BJ (cell line): ENCODE data around the gene PSMA1. TPM values are rescaled to one million over a fixed set of nuclear protein-coding genes. Genes with fewer than 3 reads are reported as not detected.

Experiments used
- CTCF ChIA-PET: fragments of 350-600 bp; formaldehyde crosslinking; extraction: SDS; loops from one replicate; lab custom pipeline; 2021; ENCODE audit warnings: antibody characterized with exemption, inconsistent platforms; lab: Yijun Ruan, JAX
- POLR2A ChIA-PET: fragments of 300-600 bp; sonication (Branson Sonifier 250); formaldehyde crosslinking; extraction: SDS; loops from one replicate; lab custom pipeline; 2021; ENCODE audit warnings: antibody characterized with exemption; lab: Charles Lee
- DNase-seq: peaks from one replicate; pipeline ENCODE4 v3.0.0-alpha.2; 2011; ENCODE audit warnings: low read depth
- H3K27me3 ChIP-seq: 2 replicates; pipeline ENCODE4 v1.6.0; 2011; ENCODE audit warnings: low read length; ENCODE audit not compliant: control insufficient read depth, insufficient read depth
- H3K36me3 ChIP-seq: 2 replicates; pipeline ENCODE4 v1.5.1; 2011; ENCODE audit warnings: low read length; ENCODE audit not compliant: control insufficient read depth, insufficient read depth
- H3K4me3 ChIP-seq: 2 replicates; pipeline ENCODE4 v1.5.1; 2011; ENCODE audit warnings: low read depth, mild to moderate bottlenecking, control low read depth, low read length
- polyA plus RNA-seq: library from polyadenylated mRNA; depleted of rRNA; stranded (reverse); fragments of >200 nt; gene quantifications from 2 replicates; pipeline ENCODE4 v1.2.3, GENCODE V29; 2011
- TF ChIP-seq, protein P1 (sequence below): IDR thresholded peaks from 2 replicates; pipeline ENCODE4 v1.5.1; 2011; ENCODE audit warnings: low read depth, mild to moderate bottlenecking, control low read depth, inconsistent platforms, low read length, moderate library complexity; ENCODE audit not compliant: insufficient read depth

Gene PSMA1
- polyA plus RNA-seq, 1 experiment: 108 TPM

DNA sequence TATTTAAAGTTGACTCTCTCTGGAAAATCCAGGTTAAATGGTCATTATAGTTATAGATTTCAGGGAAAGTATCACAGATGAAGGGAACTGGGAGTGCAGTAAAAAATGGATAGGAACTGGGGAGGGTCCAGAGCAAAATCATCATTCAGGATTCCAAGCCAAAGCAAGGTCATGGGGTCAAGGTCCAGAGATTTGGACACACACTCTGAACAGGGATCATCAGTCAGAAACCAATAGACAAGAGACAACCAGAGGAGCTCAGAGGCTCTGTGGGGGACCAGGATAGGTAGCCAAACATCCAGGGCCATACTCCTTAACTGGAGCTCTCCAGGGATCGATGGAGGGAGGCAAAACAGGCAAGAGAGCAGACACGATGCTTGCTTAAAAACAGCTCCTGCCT, 27.3 kb upstream of the PSMA1 start:
- H3K36me3 ChIP-seq: no peaks in the 10 kb centered on the region
- ChIA-PET CTCF (interaction anchor here (0.7 to 1.4 kb wide), 3 partner anchors 9 to 14 kb away, joined by 3 read pairs; no protein-coding TSS in a partner anchor), POLR2A (no interaction called here)
- H3K4me3 ChIP-seq: no peak overlapping the region
- DNase-seq: no peak
- no peaks in the 10 kb centered on the region for H3K27me3 ChIP-seq
- TF ChIP-seq, protein P1, sequence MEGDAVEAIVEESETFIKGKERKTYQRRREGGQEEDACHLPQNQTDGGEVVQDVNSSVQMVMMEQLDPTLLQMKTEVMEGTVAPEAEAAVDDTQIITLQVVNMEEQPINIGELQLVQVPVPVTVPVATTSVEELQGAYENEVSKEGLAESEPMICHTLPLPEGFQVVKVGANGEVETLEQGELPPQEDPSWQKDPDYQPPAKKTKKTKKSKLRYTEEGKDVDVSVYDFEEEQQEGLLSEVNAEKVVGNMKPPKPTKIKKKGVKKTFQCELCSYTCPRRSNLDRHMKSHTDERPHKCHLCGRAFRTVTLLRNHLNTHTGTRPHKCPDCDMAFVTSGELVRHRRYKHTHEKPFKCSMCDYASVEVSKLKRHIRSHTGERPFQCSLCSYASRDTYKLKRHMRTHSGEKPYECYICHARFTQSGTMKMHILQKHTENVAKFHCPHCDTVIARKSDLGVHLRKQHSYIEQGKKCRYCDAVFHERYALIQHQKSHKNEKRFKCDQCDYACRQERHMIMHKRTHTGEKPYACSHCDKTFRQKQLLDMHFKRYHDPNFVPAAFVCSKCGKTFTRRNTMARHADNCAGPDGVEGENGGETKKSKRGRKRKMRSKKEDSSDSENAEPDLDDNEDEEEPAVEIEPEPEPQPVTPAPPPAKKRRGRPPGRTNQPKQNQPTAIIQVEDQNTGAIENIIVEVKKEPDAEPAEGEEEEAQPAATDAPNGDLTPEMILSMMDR: no peak

DNA sequence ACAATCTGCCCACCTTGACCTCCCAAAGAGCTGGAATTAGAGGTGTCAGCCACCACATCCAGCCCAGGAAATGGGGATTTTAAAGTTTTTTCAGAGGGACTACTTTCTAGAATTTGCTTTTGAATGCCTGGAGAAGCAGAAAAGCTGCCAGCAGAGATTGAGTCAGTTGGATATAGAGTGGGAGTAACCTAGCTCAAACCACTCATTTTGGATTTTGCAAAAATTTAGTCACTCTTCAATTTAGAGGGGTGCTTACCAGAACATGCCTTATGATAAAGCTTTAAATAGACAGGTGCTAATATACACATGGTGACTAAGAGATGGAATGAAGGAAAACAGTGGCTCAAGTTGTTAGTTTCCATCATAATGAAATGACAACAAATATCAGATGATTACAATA, 26.5 kb upstream of the PSMA1 start:
- H3K36me3 ChIP-seq: no peaks in the 10 kb centered on the region
- H3K4me3 ChIP-seq: no peak overlapping the region
- ChIA-PET CTCF (interaction anchor here (1.3 kb wide), 1 partner anchor 362 kb away, joined by 3 read pairs; no protein-coding TSS in a partner anchor), POLR2A (no interaction called here)
- no peak for DNase-seq
- TF ChIP-seq, protein P1: no peak
- H3K27me3 ChIP-seq: no peaks in the 10 kb centered on the region

DNA sequence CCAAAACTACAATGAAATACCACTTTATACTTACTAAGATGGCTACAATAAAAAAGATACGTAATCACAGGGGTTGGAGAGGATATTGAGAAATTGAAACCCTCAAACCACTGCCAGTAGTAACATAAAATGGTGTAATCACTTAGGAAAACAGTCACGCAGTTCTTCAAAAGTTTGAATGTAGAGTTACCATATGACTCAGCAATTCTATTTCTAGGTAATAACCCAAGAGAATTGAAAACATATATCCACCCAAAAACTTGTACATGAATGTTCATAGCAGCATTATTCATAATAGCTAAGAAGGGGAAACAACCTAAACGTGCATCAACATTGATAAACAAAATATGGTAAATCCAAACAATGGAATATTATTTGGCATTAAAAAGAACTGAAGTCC, 24.4 kb upstream of the PSMA1 start:
- H3K4me3 ChIP-seq: no peak overlapping the region
- DNase-seq: peak; percentile 15
- H3K36me3 ChIP-seq: no peaks in the 10 kb centered on the region
- ChIA-PET CTCF (interaction anchor here (1.1 to 1.2 kb wide), 2 partner anchors 13 to 364 kb away, joined by 3 to 4 read pairs; no protein-coding TSS in a partner anchor), POLR2A (no interaction called here)
- H3K27me3 ChIP-seq: peaks cover 2% of the 10 kb centered on the region; the same call in 1 of the 2 replicates
- TF ChIP-seq, protein P1: no peak

DNA sequence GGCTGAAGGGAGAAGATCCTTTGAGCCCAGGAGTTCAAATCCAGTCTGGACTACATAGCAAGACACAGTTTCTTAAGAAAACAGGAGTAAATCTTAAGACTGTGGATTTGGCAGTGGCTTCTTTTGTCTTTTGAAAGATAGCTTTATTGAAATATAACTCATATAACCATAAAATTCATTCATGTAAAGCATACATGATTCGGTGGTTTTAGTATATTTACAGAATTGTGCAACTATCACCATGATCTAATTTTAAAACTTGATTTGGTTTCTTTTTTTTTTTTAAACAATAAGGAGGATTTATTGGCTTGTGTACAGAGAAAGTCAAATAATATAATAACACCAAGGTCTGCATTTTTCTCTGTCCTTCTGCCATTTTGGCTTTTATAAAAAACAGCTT, 23.1 kb upstream of the PSMA1 start:
- TF ChIP-seq, protein P1: no peak
- no peaks in the 10 kb centered on the region for H3K36me3 ChIP-seq
- DNase-seq: no peak
- ChIA-PET POLR2A (no interaction called here), CTCF (interaction anchor here (1.1 to 2.2 kb wide), 3 partner anchors 12 to 365 kb away, joined by 3 to 6 read pairs (median 4); no protein-coding TSS in a partner anchor)
- no peak overlapping the region for H3K4me3 ChIP-seq
- H3K27me3 ChIP-seq: peaks cover 2% of the 10 kb centered on the region; the same call in 1 of the 2 replicates

DNA sequence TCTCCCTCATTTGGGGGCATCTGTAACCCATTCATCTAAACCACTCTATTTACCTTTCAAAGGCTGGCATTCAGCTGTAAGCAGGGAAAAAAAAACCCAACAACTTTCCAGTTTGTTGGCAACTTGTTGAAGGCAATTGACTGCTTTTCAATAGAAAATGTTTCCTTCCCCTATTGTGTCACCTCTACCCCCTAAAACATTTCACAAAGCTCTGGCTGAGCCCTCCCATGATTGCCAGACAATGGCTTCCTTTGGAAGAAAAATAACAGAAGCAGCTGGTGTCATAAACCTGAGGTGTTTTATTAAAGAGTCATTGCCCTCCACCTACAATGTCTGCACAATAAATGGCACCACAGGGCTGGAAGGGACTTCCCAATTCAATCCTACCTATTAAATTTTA, 22.1 kb upstream of the PSMA1 start:
- no peak for DNase-seq
- ChIA-PET CTCF (interaction anchor here (2.2 kb wide), 1 partner anchor 366 kb away, joined by 6 read pairs; no protein-coding TSS in a partner anchor), POLR2A (no interaction called here)
- peaks cover 2% of the 10 kb centered on the region; the same call in 1 of the 2 replicates for H3K27me3 ChIP-seq
- H3K36me3 ChIP-seq: no peaks in the 10 kb centered on the region
- TF ChIP-seq, protein P1: no peak
- H3K4me3 ChIP-seq: no peak overlapping the region
